Endometrial microvascular endothelial cells (primary cell): ENCODE data around the gene EPHB3. TPM values are rescaled to one million over a fixed set of nuclear protein-coding genes. Genes with fewer than 3 reads are reported as not detected.

ENCODE experiments used
- total RNA-seq: library from RNA; depleted of rRNA; stranded (reverse); fragments of >200 nt; gene quantifications from one replicate; pipeline ENCODE4 v1.2.3, GENCODE V29; 2015; ENCODE audit errors: inconsistent ontology term

Gene EPHB3
- total RNA-seq, 1 donor from 2014 or later: not detected

Other genes with a start within 250 kb of the EPHB3 start
- 611 TPM for gene EIF4G1, start 247.2 kb upstream of the EPHB3 start, total RNA-seq
- 73.9 TPM for gene FAM131A, start 224.2 kb upstream of the EPHB3 start, total RNA-seq
- gene CLCN2, start 200.2 kb upstream of the EPHB3 start, total RNA-seq: 3.4 TPM
- 172 TPM for gene POLR2H, start 200.1 kb upstream of the EPHB3 start, total RNA-seq
- not detected for gene THPO, start 183.6 kb upstream of the EPHB3 start, total RNA-seq
- gene CHRD, start 181.7 kb upstream of the EPHB3 start, total RNA-seq: 0.09 TPM
- gene MAGEF1, start 150.3 kb downstream of the EPHB3 start, total RNA-seq: 13.3 TPM